Gastroesophageal sphincter (tissue), 4 donors: ENCODE results near the gene MMP14. TPM values are rescaled to one million over a fixed set of nuclear protein-coding genes. Genes with fewer than 3 reads are reported as not detected.

Experiments used
- ATAC-seq: fragments of 150-250 bp; one replicate; pipeline ENCODE4 v1.9.1; 2016; ENCODE audit warnings: mild to moderate bottlenecking, moderate library complexity
- H3K27ac ChIP-seq, 4 donors: fragments of 200-600 bp; sonication (generic) in 3 of 4; 1 replicate in 3 of 4; 2 replicates in 1 of 4; pipeline ENCODE4 v1.5.1; 2016 to 2019
- H3K27me3 ChIP-seq: fragments of 200-600 bp; sonication (generic); one replicate; pipeline ENCODE4 v1.5.1; 2019
- H3K36me3 ChIP-seq, 2 donors: fragments of 200-600 bp; sonication (generic); one replicate each; pipeline ENCODE4 v1.5.1; 2019; ENCODE audit warnings: control low read depth in 1 of 2
- H3K4me1 ChIP-seq, 3 donors: fragments of 200-600 bp; sonication (generic); 1 replicate in 2 of 3; 2 replicates in 1 of 3; pipeline ENCODE4 v1.5.1; 2016 to 2019; ENCODE audit warnings: control low read depth in 2 of 3
- H3K4me3 ChIP-seq, 2 donors: fragments of 200-600 bp; sonication (generic); one replicate each; pipeline ENCODE4 v1.5.1; 2019; ENCODE audit warnings: mild to moderate bottlenecking in 1 of 2, moderate library complexity in 1 of 2
- H3K9me3 ChIP-seq, 3 donors: fragments of 200-600 bp; sonication (generic); one replicate each; pipeline ENCODE4 v1.5.1; 2017 to 2019; ENCODE audit warnings: control low read depth in 2 of 3
- EP300 ChIP-seq: sonication (generic); formaldehyde crosslinking; IDR thresholded peaks from one replicate; pipeline ENCODE4 v1.6.1; 2017; ENCODE audit warnings: antibody characterized with exemption, mild to moderate bottlenecking
- POLR2A ChIP-seq, 2 donors: fragments of 450-650 bp; IDR thresholded peaks; one replicate each; pipeline ENCODE4 v1.6.1; 2017; ENCODE audit warnings: antibody characterized with exemption in 2 of 2, mild to moderate bottlenecking in 2 of 2, moderate library complexity in 1 of 2
- POLR2AphosphoS5 ChIP-seq: sonication (generic); formaldehyde crosslinking; IDR thresholded peaks from one replicate; pipeline ENCODE4 v1.6.1; 2017; ENCODE audit warnings: antibody characterized with exemption
- WGBS, 2 donors: methylation state at CpG; one replicate each; pipeline ENCODE4 v1.1.5; 2018; ENCODE audit warnings: low coverage in 1 of 2; 5-methylcytosine and 5-hydroxymethylcytosine counted together
- total RNA-seq, 4 donors: library from RNA; depleted of rRNA; stranded (reverse); fragments of >200 nt; gene quantifications; one replicate each; pipeline ENCODE4 v1.1.0, GENCODE V29; 2016
- TF ChIP-seq, protein P1 (sequence below), 4 experiments: fragments of 200-600 bp in 2 of 4; fragments of 450-650 bp in 2 of 4; sonication (generic) in 1 of 4; IDR thresholded peaks; one replicate each; pipeline ENCODE4 v1.5.1; 2017 to 2019; ENCODE audit warnings: antibody characterized with exemption in 4 of 4, mild to moderate bottlenecking in 2 of 4, moderate library complexity in 2 of 4

MMP14 gene
- total RNA-seq, 4 donors from 2014 or later, result 114 to 127 (median 123) TPM

DNA sequence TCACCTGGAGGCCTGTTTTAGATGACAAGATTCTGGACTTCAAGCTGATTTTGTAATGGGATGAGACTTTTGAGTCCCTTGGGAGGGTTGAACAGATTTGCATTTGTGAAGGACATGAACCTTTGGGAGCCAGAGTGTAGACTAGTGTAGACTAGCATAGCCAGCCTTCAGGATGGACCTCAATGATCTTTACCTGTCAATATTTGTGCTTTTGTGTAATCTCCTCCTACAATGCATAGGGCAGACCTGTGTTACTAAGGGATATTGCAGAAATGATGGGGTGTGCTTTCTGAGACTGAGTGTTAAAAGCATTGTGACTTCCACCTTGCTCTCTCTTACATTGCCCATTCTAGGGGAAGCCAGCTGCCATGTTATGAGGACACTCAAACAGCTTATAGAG is 25.3 kb downstream of the MMP14 start:
- Histone ChIP-seq H3K4me3 (no peak overlapping the region), H3K27me3 (no peaks in the 10 kb centered on the region), H3K9me3 (no peaks in the 10 kb centered on the region), H3K4me1 (peaks cover 0 to 9% (median 0%) of the 10 kb centered on the region in 3 donors), H3K36me3 (no peaks in the 10 kb centered on the region), H3K27ac (no peak overlapping the region)
- ATAC-seq, result no peak
- no peak for TF ChIP-seq EP300
- no peak for TF ChIP-seq POLR2AphosphoS5
- TF ChIP-seq, protein P1, sequence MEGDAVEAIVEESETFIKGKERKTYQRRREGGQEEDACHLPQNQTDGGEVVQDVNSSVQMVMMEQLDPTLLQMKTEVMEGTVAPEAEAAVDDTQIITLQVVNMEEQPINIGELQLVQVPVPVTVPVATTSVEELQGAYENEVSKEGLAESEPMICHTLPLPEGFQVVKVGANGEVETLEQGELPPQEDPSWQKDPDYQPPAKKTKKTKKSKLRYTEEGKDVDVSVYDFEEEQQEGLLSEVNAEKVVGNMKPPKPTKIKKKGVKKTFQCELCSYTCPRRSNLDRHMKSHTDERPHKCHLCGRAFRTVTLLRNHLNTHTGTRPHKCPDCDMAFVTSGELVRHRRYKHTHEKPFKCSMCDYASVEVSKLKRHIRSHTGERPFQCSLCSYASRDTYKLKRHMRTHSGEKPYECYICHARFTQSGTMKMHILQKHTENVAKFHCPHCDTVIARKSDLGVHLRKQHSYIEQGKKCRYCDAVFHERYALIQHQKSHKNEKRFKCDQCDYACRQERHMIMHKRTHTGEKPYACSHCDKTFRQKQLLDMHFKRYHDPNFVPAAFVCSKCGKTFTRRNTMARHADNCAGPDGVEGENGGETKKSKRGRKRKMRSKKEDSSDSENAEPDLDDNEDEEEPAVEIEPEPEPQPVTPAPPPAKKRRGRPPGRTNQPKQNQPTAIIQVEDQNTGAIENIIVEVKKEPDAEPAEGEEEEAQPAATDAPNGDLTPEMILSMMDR (IDR thresholded peaks at IDR 0.05), result no peak
- no peak for TF ChIP-seq POLR2A (IDR thresholded peaks at IDR 0.05)

DNA sequence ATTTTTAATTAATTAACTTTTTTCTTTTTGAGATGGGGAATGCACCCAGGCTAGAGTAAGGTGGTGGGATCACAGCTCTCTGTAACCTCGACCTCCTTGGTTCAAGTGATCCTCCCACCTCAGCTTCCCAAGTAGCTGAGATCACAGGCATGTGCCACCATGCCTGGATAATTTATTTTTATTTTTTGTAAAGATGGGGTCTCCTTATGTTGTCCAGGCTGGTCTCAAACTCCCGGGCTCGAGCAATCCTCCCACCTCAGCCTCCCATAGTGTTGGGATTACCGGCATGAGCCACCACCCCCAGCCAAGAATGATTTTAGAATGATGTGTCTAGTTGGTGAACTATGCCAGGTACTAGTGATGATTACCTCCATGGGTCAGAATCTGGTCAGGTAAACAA is 28.6 kb downstream of the MMP14 start:
- WGBS, 2 donors, result 70 to 100% methylated on average over 1 to 2 of the region's 4 CpGs
- no peaks in the 10 kb centered on the region for H3K36me3 ChIP-seq
- no peak for ATAC-seq

DNA sequence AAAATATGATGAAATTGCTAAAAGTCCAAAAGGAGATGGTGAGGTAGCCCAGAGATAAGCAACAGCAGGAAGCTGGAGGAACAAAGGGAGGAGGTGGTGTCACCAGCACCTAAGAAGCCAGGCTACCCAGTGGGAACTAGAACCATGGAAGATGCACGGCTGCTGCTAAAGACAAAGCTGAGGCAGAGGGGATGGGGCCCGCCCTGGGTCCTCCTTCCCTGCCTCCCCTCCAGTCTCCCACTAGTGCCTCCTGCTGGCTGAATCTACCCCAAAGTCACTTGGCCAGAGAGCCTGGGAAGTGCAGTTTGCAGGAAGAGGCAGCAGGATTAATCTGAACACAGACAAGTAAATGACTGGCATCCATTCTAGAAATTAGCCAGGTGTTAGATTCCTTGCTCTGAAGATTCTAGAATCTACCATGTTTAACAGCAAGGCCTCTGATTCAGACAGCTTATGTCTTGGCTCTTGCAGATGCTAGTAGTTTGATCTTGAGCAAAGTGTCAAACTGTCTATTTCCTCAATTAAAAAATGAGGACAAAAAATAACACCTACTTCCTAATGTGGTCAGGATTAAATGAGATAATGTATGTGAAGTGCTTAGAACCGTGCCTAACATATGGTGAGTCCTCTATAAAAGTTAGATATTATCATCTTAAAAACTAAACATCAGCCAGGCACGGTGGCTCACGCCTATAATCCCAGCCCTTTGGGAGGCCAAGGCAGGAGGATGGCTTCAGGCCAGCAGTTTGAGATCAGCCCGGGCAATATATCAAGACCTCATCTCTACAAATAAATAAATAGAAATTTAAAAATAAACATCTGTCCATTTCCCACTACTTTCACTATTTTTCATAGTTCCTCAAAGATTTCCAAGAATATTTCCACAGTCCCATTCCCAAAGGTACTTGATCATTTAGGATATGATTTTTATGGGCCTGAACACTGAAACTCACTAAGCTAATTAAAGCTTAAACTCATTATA is 29.3 kb downstream of the MMP14 start:
- H3K36me3 ChIP-seq, result no peaks in the 10 kb centered on the region
- no peak overlapping the region for H3K4me3 ChIP-seq
- WGBS, 2 donors, result 11 to 38% methylated on average over 4 to 6 of the region's 6 CpGs
- no peak for ATAC-seq
- H3K27ac ChIP-seq, result no peak overlapping the region
- TF ChIP-seq EP300 (no peak), POLR2A (IDR thresholded peaks at IDR 0.05) (no peak), POLR2AphosphoS5 (no peak)
- TF ChIP-seq, protein P1 (IDR thresholded peaks at IDR 0.05), result no peak
- no peaks in the 10 kb centered on the region for H3K27me3 ChIP-seq
- H3K9me3 ChIP-seq, result no peaks in the 10 kb centered on the region
- peaks cover 4 to 27% (median 7%) of the 10 kb centered on the region in 3 donors for H3K4me1 ChIP-seq

More for the DNA sequence above, 28.6 kb downstream of the MMP14 start:
- no peaks in the 10 kb centered on the region for H3K9me3 ChIP-seq
- H3K27me3 ChIP-seq, result no peaks in the 10 kb centered on the region
- TF ChIP-seq POLR2AphosphoS5 (no peak), POLR2A (IDR thresholded peaks at IDR 0.05) (no peak), EP300 (no peak)
- TF ChIP-seq, protein P1 (IDR thresholded peaks at IDR 0.05), result no peak
- H3K4me3 ChIP-seq, result no peak overlapping the region
- peaks cover 0 to 19% (median 3%) of the 10 kb centered on the region in 3 donors for H3K4me1 ChIP-seq
- no peak overlapping the region for H3K27ac ChIP-seq

DNA sequence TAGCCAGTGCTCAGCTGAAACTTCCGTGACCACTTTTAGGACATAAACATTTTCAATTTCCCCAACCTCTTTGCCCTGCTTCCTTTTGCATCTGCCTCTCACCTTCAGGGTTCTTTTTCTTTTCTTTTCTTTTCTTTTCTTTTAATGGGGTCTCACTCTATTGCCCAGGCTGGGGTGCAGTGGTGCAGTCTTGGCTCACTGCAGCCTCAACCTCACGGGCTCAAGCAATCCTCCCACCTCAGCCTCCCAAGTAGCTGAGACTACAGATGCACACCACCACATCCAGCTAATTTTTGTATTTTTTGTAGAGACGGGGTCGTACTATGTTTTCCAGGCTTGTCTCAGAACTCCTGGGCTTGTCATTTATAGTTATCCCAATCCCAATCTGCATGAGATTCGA is 30.5 kb downstream of the MMP14 start:
- no peak overlapping the region for H3K4me3 ChIP-seq
- H3K4me1 ChIP-seq, result peaks cover 4 to 30% (median 7%) of the 10 kb centered on the region in 3 donors
- H3K36me3 ChIP-seq, result no peaks in the 10 kb centered on the region
- WGBS, 2 donors, result 87 to 88% methylated on average over 3 to 5 of the region's 5 CpGs
- no peak for ATAC-seq
- no peak overlapping the region for H3K27ac ChIP-seq
- H3K9me3 ChIP-seq, result no peaks in the 10 kb centered on the region
- no peaks in the 10 kb centered on the region for H3K27me3 ChIP-seq
- TF ChIP-seq POLR2AphosphoS5, result no peak
- no peak for TF ChIP-seq EP300
- no peak for TF ChIP-seq POLR2A (IDR thresholded peaks at IDR 0.05)
- TF ChIP-seq, protein P1 (IDR thresholded peaks at IDR 0.05), result no peak

DNA sequence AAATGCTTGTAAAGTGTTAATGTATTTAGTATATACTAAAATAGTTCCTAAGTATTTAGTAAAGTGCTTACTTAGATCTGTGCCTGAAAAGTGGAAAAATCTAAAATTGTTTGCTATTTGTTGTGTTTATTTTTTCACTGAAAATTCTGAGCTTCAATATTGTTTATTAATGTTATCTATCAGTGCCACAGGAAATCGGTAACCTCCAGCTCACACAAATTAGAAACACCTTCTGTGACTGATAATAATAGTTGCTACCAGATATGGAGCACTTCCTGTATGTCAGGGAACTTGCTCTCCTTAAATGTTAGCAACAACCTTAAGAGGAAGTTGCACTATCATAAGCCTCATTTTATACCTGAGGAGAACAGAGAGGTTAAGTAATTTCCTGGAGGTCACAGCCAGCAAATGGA is 34.4 kb downstream of the MMP14 start:
- WGBS, 2 donors, result 0 to 20% methylated on average over 1 of the region's 1 CpG
- peaks cover 0 to 29% of the 10 kb centered on the region in 2 donors for H3K36me3 ChIP-seq
- H3K4me1 ChIP-seq, result peaks cover 4 to 62% (median 17%) of the 10 kb centered on the region in 3 donors
- H3K4me3 ChIP-seq, result peak overlapping the region; percentile 71 to 98
- H3K27ac ChIP-seq, result peak overlapping the region; percentile 94 to 100 (median 98)
- TF ChIP-seq, protein P1 (IDR thresholded peaks at IDR 0.05), result no peak
- no peak for TF ChIP-seq POLR2AphosphoS5
- no peak for TF ChIP-seq EP300
- no peak for TF ChIP-seq POLR2A (IDR thresholded peaks at IDR 0.05)
- no peaks in the 10 kb centered on the region for H3K27me3 ChIP-seq
- H3K9me3 ChIP-seq, result no peaks in the 10 kb centered on the region
- peak; percentile 30 for ATAC-seq
